Neural cell (in vitro differentiated cells): ENCODE measurements around the gene AKR1B15. TPM values are rescaled to one million over a fixed set of nuclear protein-coding genes. Genes with fewer than 3 reads are reported as not detected.

Experiments used
- H2AFZ ChIP-seq: fragments of 200-600, 300-800 bp; sonication (generic), shearing (Covaris generic); 2 replicates; pipeline ENCODE4 v1.6.0; 2014; ENCODE audit warnings: low read depth, mild to moderate bottlenecking, antibody characterized with exemption, low read length, moderate library complexity
- H3F3A ChIP-seq: fragments of 200-600 bp; shearing (Covaris generic); 2 replicates; pipeline ENCODE4 v1.6.1; 2016; ENCODE audit warnings: mild to moderate bottlenecking, moderate library complexity, mixed read lengths, antibody characterized with exemption, low read length; ENCODE audit not compliant: insufficient read depth, poor library complexity, severe bottlenecking
- H3K27ac ChIP-seq: fragments of 200-600, 300-800 bp; sonication (generic), shearing (Covaris generic); 2 replicates; pipeline ENCODE4 v1.5.1; 2014; ENCODE audit warnings: mild to moderate bottlenecking, low read length, moderate library complexity
- H3K27me3 ChIP-seq: fragments of 300-800, 200-600 bp; sonication (generic), shearing (Covaris generic); 2 replicates; pipeline ENCODE4 v1.6.0; 2014; ENCODE audit warnings: mild to moderate bottlenecking, low read depth, low read length, moderate library complexity; ENCODE audit not compliant: insufficient read depth
- H3K36me3 ChIP-seq: fragments of 300-800, 200-600 bp; sonication (generic), shearing (Covaris generic); 2 replicates; pipeline ENCODE4 v1.5.1; 2014; ENCODE audit warnings: mild to moderate bottlenecking, antibody characterized with exemption, low read length, moderate library complexity; ENCODE audit not compliant: insufficient read depth
- H3K4me2 ChIP-seq: fragments of 300-800, 200-600 bp; sonication (generic), shearing (Covaris generic); 2 replicates; pipeline ENCODE4 v1.6.0; 2014; ENCODE audit warnings: mild to moderate bottlenecking, low read length
- H3K4me3 ChIP-seq: fragments of 300-800, 200-600 bp; sonication (generic), shearing (Covaris generic); 2 replicates; pipeline ENCODE4 v1.5.1; 2014; ENCODE audit warnings: mild to moderate bottlenecking, low read length, moderate library complexity
- H3K79me2 ChIP-seq: fragments of 200-600 bp; shearing (Covaris generic); replicated peaks from 2 replicates; pipeline ENCODE4 v1.6.0; 2014; ENCODE audit warnings: mild to moderate bottlenecking, low read length, moderate library complexity; ENCODE audit not compliant: insufficient read depth
- H3K9ac ChIP-seq: fragments of 300-800, 200-600 bp; sonication (generic), shearing (Covaris generic); 2 replicates; pipeline ENCODE4 v1.6.1; 2016; ENCODE audit warnings: mild to moderate bottlenecking, low read length, mixed read lengths
- H3K9me2 ChIP-seq: fragments of 200-600 bp; shearing (Covaris generic); 2 replicates; pipeline ENCODE4 v1.6.1; 2016; ENCODE audit warnings: mild to moderate bottlenecking, low read length, mixed read lengths; ENCODE audit not compliant: insufficient read depth
- H3K9me3 ChIP-seq: fragments of 200-600, 300-800 bp; sonication (generic), shearing (Covaris generic); 2 replicates; pipeline ENCODE4 v1.6.1; 2016; ENCODE audit warnings: mild to moderate bottlenecking, mixed run types, low read length, moderate library complexity, mixed read lengths
- H4K20me1 ChIP-seq: fragments of 200-600 bp; shearing (Covaris generic); 2 replicates; pipeline ENCODE4 v1.6.1; 2016; ENCODE audit warnings: mild to moderate bottlenecking, mixed run types; ENCODE audit not compliant: insufficient read depth
- EP300 ChIP-seq: fragments of 450-650 bp; conservative IDR thresholded peaks from 2 replicates; pipeline ENCODE4 v1.6.1; 2014; ENCODE audit warnings: antibody characterized with exemption, mild to moderate bottlenecking, moderate library complexity; ENCODE audit not compliant: poor library complexity, severe bottlenecking
- EZH2 ChIP-seq: fragments of 200-600, 300-800 bp; shearing (Covaris generic), sonication (generic); IDR thresholded peaks from 2 replicates; pipeline ENCODE4 v1.6.1; 2014; ENCODE audit warnings: antibody characterized with exemption, low read length, borderline replicate concordance, mild to moderate bottlenecking; ENCODE audit not compliant: insufficient read depth, poor library complexity, severe bottlenecking
- MXI1 ChIP-seq: fragments of 450-650 bp; conservative IDR thresholded peaks from 2 replicates; pipeline ENCODE4 v1.6.1; 2014; ENCODE audit warnings: antibody characterized with exemption, mild to moderate bottlenecking; ENCODE audit not compliant: poor library complexity, severe bottlenecking
- POLR2AphosphoS5 ChIP-seq: IDR thresholded peaks from 2 replicates; pipeline ENCODE4 v1.6.1; 2012
- RAD21 ChIP-seq: fragments of 450-650 bp; conservative IDR thresholded peaks from 2 replicates; pipeline ENCODE4 v1.6.1; 2014; ENCODE audit warnings: antibody characterized with exemption, mild to moderate bottlenecking, moderate library complexity
- SMC3 ChIP-seq: fragments of 450-650 bp; conservative IDR thresholded peaks from 2 replicates; pipeline ENCODE4 v1.6.1; 2014; ENCODE audit warnings: antibody characterized with exemption, mild to moderate bottlenecking, moderate library complexity; ENCODE audit not compliant: poor library complexity
- TAF1 ChIP-seq: IDR thresholded peaks from 2 replicates; pipeline ENCODE4 v1.6.1; 2012; ENCODE audit warnings: low read depth
- polyA plus RNA-seq: library from polyadenylated mRNA; depleted of rRNA; stranded (reverse); fragments of >200 nt; gene quantifications from 2 replicates; pipeline ENCODE4 v1.2.3, GENCODE V29; 2014
- TF ChIP-seq, protein P1 (sequence below): IDR thresholded peaks from 2 replicates; pipeline ENCODE4 v1.6.1; 2012; ENCODE audit warnings: borderline replicate concordance
- TF ChIP-seq, protein P2 (sequence below): fragments of 450-650 bp; IDR thresholded peaks from 2 replicates; pipeline ENCODE4 v1.5.1; 2014; ENCODE audit warnings: antibody characterized with exemption, mild to moderate bottlenecking, moderate library complexity; ENCODE audit not compliant: poor library complexity, severe bottlenecking

The AKR1B15 gene
- polyA plus RNA-seq, 1 donor from 2014 or later: not detected

DNA sequence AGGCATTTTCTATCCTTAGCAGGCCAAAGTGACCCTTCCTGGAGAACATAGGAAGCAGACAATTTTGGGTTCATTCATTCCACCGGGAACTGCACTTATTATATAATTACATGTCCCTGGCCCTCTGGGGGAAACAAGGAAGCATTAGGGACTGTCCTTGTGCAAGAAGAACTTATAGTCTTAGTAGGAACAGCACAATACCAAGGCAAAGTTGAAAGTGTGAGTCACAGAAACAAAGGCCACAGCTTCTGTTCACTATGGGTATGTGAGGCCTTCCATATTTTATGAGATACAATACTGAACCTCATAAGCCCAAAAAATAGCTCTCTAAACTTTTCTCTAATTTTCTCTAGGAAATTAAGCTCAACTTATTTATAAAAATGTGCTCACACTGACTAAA is 39.9 kb upstream of the AKR1B15 start:
- Histone ChIP-seq H3K36me3 (no peaks in the 10 kb centered on the region), H3K27me3 (no peaks in the 10 kb centered on the region), H4K20me1 (no peaks in the 10 kb centered on the region), H3K4me3 (no peak overlapping the region), H3K4me2 (no peak overlapping the region), H3K9ac (no peak overlapping the region), H3K27ac (no peak overlapping the region), H3K9me3 (no peaks in the 10 kb centered on the region), H3K9me2 (no peaks in the 10 kb centered on the region), H2AFZ (no peak overlapping the region), H3K79me2 (no peaks in the 10 kb centered on the region), H3F3A (no peaks in the 10 kb centered on the region)
- TF ChIP-seq SMC3: no peak
- no peak for TF ChIP-seq POLR2AphosphoS5
- no peak for TF ChIP-seq MXI1
- TF ChIP-seq EP300: no peak
- no peak for TF ChIP-seq RAD21
- no peak for TF ChIP-seq TAF1
- TF ChIP-seq, protein P1, sequence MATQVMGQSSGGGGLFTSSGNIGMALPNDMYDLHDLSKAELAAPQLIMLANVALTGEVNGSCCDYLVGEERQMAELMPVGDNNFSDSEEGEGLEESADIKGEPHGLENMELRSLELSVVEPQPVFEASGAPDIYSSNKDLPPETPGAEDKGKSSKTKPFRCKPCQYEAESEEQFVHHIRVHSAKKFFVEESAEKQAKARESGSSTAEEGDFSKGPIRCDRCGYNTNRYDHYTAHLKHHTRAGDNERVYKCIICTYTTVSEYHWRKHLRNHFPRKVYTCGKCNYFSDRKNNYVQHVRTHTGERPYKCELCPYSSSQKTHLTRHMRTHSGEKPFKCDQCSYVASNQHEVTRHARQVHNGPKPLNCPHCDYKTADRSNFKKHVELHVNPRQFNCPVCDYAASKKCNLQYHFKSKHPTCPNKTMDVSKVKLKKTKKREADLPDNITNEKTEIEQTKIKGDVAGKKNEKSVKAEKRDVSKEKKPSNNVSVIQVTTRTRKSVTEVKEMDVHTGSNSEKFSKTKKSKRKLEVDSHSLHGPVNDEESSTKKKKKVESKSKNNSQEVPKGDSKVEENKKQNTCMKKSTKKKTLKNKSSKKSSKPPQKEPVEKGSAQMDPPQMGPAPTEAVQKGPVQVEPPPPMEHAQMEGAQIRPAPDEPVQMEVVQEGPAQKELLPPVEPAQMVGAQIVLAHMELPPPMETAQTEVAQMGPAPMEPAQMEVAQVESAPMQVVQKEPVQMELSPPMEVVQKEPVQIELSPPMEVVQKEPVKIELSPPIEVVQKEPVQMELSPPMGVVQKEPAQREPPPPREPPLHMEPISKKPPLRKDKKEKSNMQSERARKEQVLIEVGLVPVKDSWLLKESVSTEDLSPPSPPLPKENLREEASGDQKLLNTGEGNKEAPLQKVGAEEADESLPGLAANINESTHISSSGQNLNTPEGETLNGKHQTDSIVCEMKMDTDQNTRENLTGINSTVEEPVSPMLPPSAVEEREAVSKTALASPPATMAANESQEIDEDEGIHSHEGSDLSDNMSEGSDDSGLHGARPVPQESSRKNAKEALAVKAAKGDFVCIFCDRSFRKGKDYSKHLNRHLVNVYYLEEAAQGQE: no peak
- TF ChIP-seq EZH2: no peak
- TF ChIP-seq, protein P2, sequence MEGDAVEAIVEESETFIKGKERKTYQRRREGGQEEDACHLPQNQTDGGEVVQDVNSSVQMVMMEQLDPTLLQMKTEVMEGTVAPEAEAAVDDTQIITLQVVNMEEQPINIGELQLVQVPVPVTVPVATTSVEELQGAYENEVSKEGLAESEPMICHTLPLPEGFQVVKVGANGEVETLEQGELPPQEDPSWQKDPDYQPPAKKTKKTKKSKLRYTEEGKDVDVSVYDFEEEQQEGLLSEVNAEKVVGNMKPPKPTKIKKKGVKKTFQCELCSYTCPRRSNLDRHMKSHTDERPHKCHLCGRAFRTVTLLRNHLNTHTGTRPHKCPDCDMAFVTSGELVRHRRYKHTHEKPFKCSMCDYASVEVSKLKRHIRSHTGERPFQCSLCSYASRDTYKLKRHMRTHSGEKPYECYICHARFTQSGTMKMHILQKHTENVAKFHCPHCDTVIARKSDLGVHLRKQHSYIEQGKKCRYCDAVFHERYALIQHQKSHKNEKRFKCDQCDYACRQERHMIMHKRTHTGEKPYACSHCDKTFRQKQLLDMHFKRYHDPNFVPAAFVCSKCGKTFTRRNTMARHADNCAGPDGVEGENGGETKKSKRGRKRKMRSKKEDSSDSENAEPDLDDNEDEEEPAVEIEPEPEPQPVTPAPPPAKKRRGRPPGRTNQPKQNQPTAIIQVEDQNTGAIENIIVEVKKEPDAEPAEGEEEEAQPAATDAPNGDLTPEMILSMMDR: no peak

DNA sequence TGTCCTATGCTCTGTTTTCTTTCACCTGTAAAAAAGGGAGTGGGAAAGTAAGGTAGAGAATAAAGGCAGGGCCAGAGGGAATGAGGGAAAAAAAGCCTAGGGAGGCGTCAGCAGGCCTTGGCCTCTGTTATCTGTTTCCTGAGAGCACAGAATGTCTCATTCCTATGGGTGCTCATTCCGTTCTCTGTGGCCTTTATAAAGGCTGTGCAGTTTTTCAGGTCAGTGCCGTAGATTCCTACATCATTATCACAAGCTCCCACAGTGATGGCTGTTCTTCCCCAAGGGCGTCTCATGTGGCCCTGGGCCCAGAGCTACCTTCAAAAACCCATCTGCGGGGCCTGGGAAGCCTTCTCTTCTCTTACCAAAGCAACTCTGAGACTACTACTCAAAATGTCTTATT is 38.3 kb upstream of the AKR1B15 start:
- H3K4me3 ChIP-seq: no peak overlapping the region
- H3K36me3 ChIP-seq: no peaks in the 10 kb centered on the region
- no peaks in the 10 kb centered on the region for H4K20me1 ChIP-seq
- H3F3A ChIP-seq: no peaks in the 10 kb centered on the region
- no peaks in the 10 kb centered on the region for H3K27me3 ChIP-seq
- no peak for TF ChIP-seq TAF1
- TF ChIP-seq, protein P1: no peak
- TF ChIP-seq EP300: no peak
- no peak for TF ChIP-seq MXI1
- no peak for TF ChIP-seq SMC3
- TF ChIP-seq RAD21: no peak
- no peak for TF ChIP-seq EZH2
- TF ChIP-seq, protein P2: no peak
- TF ChIP-seq POLR2AphosphoS5: no peak
- H3K79me2 ChIP-seq: no peaks in the 10 kb centered on the region
- H3K9me3 ChIP-seq: no peaks in the 10 kb centered on the region
- no peaks in the 10 kb centered on the region for H3K9me2 ChIP-seq
- H2AFZ ChIP-seq: no peak overlapping the region
- no peak overlapping the region for H3K9ac ChIP-seq
- H3K27ac ChIP-seq: no peak overlapping the region
- no peak overlapping the region for H3K4me2 ChIP-seq
